GM18861 (cell line): ENCODE results near the gene AKAP6.
"Not testable (repeated sequence)": the region's sequence is repeated elsewhere in the genome, so short reads cannot be mapped to it uniquely, and the experiment has no call there.

Experiments
- ATAC-seq: cut with Tn5 transposase; IDR thresholded peaks from one replicate; pipeline ENCODE4 v1.9.1; 2021; ENCODE audit not compliant: unreplicated experiment

AKAP6 gene

DNA sequence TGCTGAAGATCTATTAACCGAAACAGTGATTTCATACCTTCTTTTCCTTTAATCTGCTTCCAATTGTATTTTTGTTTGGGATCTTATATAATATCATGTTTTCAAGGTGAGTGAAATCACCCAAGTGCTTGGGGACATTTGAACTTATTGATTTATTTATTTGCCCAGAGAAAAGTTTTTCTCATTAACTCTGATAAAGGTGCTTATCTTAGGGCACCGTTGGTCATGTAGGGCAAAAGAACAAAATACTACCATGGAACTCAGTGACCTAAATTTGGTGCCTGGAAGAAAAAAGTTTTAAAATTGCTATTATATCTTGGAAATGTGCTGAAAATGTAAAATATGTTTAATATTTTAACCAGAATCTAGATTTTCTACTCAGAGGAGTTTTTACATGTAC is 402.2 kb downstream of the AKAP6 start:
- ATAC-seq = no peak

DNA sequence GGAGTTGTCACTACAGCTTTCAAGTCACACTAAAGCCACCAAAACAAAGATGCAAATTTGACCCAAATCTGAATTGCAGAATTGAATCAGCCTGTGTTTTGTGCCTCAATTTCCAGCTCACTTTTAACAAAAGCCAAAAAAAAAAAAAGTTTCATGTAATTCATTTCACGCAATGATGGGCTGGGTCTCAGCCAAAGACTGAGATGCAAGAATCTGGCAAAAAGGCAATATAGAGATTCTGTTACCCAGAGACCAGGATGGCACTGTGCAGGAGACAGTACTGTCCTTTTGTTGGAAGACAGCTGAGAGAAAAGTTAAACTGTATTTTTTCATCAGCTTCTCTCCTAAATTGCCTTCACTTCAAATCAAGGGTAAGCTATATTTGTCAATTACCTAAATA is 403.9 kb downstream of the AKAP6 start:
- no peak for ATAC-seq

DNA sequence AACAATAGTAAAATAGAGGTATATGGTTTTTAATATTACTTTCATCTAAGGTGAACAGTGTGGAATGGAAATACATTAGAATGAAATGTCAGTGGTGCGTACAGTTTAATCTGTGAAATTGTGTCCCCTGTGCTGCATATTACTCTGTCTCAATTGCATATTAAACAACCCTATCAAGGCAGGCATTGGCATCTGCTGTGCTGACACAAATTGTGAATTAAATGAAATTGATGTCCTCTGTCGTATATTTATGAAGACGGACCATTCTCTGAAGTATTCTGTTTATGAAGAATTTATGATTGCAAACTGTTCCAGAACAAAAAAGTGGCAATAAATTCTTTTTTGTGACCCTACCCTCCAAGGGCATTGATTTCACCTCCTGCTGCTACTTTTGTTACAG is 405.2 kb downstream of the AKAP6 start:
- ATAC-seq = no peak

DNA sequence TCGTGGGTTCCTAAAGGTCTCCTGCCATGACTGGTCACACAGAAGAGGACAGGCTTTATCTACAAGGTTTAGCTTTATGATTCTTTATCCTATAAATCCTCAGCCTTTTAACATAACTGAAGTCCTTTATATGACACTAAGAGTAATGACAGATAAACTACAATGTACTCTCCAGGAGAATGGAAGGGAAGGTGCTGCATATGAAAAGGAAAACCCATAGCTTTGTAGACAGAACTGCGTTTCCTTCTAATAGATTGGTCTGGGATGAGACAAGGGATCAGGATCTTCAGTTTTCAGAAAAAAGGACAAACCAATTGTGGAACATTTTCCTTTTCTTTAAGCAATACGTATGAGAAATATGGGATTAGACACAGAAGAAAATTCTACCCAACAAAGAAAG is 408.5 kb downstream of the AKAP6 start:
- no peak for ATAC-seq

DNA sequence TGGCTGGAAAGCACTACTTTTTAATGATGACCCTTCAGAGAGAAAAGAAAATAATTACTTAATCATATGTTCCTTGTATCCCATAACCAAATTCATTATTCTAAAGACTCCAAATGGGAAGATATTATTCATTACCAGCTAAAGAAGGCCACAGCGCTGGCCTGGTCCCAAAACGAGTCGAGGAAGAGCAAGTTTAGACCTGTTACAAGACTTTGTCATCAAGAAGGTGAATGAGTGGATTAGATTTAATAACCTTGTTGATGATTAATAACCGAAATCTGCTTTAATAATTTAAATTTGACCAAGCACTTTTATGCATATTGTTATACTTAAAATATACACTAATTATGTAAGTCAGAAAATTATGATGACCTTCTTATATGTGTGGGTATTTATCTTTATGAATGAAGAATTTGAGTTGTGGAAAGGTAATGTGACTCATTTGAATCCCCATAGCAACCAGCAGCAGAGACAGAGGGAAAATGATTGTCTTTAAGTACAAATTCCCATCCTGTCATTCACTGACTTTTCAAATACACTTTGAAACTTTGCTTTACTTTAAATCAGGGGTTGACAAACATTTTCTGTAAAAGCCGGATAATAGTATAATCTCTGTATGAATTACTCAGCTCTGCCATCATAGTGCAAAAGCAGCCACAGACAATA is 409.2 kb downstream of the AKAP6 start:
- no peak for ATAC-seq

DNA sequence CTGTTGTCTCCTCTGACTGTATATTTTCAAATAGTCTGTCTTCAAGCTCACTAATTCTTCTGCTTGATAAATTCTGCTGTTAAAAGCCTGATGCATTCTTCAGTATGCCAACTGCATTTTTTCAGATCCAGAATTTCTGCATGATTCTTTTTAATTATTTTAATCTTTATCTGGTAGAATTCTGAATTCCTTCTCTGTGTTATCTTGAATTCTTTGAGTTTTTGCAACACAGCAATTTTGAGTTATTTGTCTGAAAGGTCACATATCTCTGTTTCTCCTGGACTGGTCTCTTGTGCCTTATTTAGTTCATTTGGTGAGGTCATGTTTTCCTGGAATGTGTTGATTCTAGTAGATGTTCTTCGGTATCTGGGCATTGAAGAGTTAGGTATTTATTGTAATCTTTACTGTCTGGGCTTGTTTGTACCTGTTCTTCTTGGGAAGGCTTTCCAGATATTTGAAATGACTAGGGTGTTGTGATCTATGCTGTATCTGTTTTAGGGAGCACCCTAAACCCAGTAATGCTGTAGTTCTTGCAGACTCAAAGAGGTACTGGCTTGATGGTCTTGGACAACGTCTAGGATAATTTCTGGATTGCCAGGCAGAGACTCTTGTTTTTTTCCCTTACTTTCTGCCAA is 415.8 kb downstream of the AKAP6 start:
- no peak for ATAC-seq

DNA sequence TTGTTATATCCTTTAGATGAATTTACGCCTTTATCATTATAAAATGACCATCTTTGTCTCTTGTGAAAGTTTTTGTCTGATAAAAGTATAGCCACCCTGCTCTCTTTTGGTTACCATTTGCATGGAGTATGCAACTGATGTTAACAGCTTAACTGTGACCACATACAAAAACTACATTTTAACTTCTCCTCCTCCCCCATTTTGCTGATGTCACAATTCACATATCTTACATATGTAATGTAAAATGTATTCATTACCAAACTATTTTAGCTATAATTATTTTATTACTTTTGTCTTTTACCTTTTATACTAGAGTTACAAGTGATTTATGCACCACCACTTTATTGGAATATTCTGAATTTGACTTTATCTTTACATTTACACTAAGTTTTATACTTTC is 425.1 kb downstream of the AKAP6 start:
- no peak for ATAC-seq

DNA sequence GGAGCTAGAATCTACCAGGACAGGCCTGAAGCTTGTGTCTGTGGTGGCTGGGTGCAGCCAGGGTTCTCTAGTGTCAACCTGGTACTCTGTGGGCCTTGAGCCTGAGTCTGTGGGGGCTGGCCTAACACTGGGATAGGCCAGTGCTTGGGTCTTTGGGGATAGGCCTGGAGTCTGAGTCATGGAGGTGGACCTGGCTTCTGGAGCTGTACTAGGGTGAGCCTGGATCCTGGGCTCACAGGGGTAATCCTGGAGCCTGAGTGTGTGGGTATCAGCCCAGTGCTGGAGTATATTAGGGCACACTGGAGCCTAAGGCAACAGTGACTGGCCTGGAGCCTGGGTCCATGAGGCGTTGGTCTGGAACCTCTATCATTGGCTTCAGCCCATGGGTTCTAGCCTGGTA is 427.1 kb downstream of the AKAP6 start:
- ATAC-seq = no peak

DNA sequence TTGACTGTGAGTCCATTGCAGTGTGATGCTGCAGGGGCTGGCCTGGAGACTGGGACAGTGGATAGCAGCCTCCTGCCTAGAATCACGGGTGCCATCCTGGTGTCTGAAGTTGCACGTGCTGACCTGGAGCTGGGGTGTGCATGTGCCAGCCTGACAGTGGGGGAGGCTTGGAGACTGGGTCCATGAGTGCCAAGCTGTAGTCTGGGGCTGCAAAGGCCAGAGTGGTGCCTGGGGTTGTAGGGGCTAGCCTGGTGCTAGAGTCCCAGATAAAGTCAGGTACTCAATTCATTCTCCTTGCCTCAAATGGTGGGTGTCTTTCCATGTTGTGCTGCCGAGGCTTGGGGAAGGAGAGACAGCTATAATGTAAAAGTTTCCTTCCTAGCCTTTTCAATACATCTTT is 427.7 kb downstream of the AKAP6 start:
- ATAC-seq = no peak

DNA sequence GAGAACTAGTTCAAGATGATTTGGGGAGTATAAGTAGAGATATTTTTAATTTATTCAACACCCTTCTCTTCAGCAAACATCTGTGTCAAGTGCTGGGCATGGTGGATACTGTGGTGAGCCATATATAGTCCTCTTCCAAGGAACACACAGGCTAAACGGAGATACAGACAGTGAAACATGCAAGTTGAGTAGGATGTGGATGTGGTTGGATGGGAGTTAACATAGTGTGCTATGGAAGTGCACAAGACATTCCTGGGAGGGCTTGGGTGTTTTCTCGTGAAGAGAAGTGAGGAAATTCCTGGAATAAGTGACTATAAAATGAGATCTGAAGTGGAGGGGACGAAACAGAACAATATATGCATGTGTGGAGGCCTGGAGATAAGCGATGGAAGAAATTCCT is 428.5 kb downstream of the AKAP6 start:
- ATAC-seq = no peak

DNA sequence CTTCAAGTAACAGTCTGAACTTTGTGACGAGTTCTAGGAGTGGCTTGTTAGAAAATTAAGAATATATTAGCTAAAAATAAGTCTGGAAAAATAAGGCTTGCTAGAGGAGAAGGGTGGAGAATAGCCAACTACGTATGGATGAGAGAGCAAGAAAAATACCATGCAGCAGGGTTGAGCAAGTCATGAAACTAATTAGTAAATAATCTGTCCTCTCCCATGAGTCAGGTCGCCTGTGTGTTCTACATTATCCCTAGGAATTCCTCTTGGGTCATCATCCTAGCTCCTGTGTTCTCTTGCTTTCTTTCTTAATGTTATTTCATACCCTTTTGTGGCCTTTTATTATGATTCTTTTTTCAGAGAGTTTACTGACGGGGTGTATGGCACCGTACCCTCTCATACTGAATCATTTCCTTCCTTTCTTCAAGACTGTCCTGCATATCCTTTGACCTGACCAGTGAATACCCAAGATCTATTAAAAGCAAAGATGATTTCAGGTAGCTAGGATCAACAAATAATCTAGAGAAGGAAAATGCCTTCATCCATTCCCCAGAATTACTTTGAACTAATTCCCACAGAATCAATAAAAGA is 432.4 kb downstream of the AKAP6 start:
- ATAC-seq = no peak

DNA sequence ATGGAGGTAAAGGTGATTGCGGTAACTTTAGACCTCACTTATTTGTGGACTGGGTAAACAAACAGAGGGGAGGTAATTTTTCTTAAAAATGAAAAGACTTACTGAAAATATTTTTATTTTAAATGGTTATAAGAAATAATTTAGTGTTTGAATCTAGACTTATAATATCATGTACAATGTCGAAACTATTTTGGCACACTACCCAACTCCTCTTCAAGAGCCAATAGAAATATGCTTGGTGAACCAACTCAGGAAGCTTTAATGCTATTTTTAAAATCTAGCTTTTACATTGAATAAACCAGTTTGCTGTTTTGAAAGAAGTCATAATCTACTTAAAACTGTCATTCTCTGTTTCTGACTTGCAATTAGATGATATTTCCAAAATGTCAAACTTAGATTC is 433.8 kb downstream of the AKAP6 start:
- ATAC-seq = no peak

DNA sequence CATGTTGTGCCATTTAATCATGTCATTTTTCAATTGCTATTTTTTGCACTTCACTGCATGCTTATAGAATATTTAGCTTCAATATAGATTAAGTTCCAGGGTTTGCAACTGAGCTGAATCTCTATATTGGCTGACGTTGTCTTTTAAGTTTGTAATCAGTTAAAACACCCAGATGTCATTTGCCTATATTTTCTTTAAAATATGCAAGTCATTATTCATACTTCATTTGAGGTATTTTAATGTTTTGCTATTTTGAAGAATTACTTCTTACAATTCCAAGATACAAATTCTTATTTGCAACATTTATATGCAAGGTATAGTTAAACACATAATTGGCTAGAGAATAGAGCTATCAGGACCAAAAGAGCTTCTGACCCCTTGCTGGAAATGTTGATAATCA is 434.6 kb downstream of the AKAP6 start:
- ATAC-seq = no peak

DNA sequence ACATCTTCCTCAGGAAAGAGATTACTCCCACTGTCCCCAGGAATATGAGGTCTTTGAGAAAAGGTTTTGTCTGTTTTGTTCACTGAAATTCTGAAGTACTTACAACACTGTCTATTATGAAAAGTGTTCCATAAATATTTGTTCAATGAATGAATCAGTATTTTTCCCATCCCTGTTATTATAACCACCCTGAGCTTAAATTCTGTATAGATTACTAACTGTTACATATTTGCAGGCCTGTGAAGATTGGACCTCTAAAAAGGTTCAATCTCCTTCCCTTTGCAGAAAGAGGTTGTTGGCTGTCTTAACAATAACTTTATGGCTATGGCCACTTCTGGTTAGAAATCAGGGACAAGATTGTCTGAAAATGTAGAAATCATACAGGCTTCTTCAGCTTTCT is 435.0 kb downstream of the AKAP6 start:
- no peak for ATAC-seq

DNA sequence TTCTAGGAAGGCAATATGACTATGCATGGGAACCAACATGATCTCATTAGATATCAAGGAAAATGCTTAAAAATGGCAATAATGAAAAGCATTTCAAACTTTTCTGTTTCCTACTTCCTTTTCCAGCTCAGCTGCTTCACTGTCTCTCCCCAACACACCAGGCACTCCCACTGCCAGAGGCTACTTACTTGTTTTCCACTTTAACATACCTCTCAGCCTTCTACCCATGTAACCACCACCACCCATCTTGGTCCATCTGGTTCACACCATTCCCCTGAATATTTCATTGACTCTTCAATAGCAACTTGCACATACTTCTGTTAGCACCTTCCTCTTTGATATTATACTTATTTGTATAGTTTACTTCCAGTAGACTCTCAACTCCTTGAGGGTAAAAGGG is 441.3 kb downstream of the AKAP6 start:
- ATAC-seq = no peak

DNA sequence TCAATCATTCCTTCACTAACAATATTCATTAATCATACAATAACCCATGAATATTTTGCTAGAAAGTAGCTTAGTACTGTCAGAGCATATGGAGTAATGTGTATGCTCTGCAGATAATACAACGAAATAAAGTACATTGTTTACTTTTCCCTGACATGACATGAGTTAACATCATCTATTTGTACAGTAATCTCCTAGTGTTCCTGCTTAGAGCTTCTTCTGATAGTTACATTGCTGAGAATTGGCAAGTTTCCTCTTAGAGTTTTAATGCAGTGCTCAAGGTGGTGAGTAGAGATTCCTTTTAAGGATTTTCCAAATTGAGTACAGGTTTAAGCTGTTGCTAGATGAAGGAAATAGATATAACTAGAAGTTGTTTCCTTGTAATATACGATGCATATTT is 445.1 kb downstream of the AKAP6 start:
- ATAC-seq = no peak

DNA sequence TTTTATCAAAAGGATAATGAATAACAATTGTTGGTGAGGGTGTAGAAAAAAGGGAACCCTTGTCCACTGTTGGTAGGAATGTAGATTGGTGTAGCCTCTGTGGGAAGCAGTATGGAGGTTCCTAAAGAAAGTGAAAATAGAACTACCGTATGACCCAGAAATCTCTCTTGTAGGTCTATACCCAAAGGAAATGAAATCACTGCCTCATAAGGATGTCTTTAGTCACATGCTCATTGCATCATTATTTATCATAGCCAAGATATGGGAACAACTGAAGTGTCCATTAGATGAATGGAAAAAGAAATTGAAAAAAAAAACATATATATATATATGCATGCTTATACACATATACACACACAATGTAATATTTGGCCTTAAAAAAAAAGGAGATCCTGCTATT is 450.7 kb downstream of the AKAP6 start:
- no peak for ATAC-seq

DNA sequence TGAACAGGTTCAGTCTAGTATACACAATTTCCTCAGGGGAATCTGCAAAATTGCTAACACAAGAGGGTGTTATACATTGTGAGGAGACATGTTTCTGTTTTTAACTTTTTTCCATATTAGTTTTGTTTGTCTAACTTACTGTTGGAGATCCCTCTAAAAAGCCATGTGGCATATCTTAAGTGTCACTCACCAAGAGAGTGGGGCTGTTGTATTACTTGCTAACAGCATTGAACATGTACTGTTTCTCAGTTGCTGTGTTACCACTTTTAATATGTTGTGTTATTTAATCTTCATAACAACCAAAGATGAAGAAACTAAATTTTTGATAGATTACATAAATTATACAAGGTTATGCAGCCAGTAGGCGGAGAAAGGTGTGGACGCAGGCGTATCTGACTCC is 455.3 kb downstream of the AKAP6 start:
- no peak for ATAC-seq

DNA sequence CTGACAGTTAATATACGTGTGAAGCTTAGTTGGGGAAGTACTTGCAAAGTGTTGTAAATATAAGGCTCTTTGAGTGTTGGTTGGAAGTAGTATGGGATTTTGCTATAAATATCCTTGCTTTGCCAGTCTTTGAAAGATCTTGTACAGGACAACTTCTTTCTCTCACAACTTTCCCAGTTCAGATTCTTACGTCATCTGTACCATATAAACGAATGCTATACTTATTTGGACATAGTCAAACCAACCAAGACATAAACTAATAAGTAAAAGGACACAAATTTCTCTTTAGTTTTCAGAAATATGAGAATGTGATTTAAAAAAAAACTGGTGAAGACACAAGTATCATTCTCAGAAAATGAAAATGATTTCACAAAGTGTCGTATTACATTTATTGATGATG is 456.5 kb downstream of the AKAP6 start:
- no peak for ATAC-seq

DNA sequence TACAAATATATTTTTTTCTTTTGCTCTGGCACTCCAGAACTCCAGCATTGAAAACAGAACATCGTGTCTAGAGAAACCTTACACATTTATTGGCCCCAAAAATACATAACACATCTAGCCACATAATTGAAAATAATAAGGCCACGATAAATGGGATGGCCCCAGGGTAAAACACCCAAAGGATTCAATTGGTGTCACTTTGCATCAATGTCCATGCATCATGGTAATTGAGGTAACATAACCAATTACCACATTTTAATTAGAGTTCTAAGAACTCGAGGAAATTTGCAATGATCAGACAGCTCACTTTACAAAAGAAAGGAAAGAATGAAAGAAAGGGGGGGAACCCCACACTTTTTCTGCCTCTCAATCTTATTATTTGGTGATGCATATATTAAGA is 457.8 kb downstream of the AKAP6 start:
- ATAC-seq = no peak

DNA sequence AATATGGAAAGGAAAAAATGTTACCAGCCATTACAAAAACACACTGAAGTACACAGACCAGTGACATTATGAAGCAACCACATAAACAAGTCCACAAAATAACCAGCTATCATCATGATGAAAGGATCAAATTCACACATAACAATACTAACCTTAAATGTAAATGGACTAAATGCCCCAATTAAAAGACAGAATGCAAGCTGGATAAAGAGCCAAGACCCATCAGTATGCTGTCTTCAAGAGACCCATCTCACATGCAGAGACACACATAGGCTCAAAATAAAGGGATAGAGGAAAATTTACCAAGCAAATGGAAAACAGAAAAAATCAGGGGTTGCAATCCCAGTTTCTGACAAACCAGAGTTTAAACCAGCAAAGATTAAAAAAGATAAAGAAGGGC is 463.9 kb downstream of the AKAP6 start:
- ATAC-seq = not testable (repeated sequence)

DNA sequence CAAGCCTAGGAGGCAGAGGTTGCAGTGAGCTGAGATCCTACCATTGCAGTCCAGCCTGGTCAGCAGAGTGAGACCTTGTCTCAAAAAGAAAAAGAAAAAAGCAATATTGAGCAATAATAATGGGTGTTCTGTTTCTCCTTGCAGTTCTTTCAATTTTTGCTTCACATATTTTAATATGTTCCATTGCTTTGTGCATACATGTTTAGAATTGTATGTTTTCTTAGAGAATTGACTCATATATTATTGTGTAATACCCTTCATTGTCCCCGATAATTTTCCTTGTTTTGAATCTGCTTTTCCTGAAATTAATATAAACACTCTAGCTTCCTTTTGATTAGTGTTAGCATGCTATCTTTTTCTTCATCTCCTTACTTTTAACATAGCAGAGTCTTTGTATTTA is 471.2 kb downstream of the AKAP6 start:
- ATAC-seq = no peak

DNA sequence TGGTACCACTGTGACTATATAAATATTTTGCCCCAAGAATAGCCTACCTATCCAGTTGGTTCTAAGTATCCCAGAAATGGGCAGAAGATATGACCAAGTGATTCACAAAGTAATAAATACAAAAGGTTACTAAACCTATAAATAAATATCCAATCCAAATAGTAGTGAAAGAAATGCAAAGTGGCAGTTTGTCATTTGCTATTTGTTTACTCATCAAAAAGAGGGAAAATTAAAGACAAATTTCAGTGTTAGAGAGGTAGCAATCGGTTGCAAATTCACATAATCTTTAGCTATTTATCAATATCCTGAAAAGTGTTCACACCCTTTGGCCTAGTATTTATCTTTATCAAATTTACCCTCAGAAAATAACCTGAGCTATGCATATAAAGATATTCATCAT is 473.2 kb downstream of the AKAP6 start:
- ATAC-seq = no peak
